Measurements from ENCODE around the gene SERINC5.

- no peak for TF ChIP-seq CTCF (IDR thresholded peaks at IDR 0.05)
- TF ChIP-seq POLR2A (IDR thresholded peaks at IDR 0.05), result no peak
These were observed 40.3 kb upstream of the SERINC5 start for GRCh38 chr5:80296121-80296520.
